Adipocyte (in vitro differentiated cells): Measurements from ENCODE around the gene FABP1.

Source experiments
- DNase-seq: peaks from one replicate; pipeline ENCODE4 v3.0.0-alpha.2; 2015; ENCODE audit warnings: low read depth
- H3K27me3 ChIP-seq: replicated peaks from 2 replicates; pipeline ENCODE4 v1.7.0; 2013; ENCODE audit warnings: mild to moderate bottlenecking, low read length, moderate library complexity; ENCODE audit not compliant: control insufficient read depth, insufficient read depth
- H3K36me3 ChIP-seq: 2 replicates; pipeline ENCODE4 v1.7.0; 2013; ENCODE audit warnings: low read length, mild to moderate bottlenecking, moderate library complexity; ENCODE audit not compliant: control insufficient read depth, insufficient read depth, severe bottlenecking
- H3K4me1 ChIP-seq: 2 replicates; pipeline ENCODE4 v1.7.0; 2013; ENCODE audit warnings: mild to moderate bottlenecking, low read length, moderate library complexity; ENCODE audit not compliant: control insufficient read depth, insufficient read depth
- H3K4me3 ChIP-seq: 2 replicates; pipeline ENCODE4 v1.7.0; 2013; ENCODE audit warnings: mild to moderate bottlenecking, low read length, moderate library complexity
- H3K9ac ChIP-seq: 2 replicates; pipeline ENCODE4 v1.7.0; 2013; ENCODE audit warnings: mild to moderate bottlenecking, low read length, moderate library complexity
- H3K9me3 ChIP-seq: 2 replicates; pipeline ENCODE4 v1.7.0; 2013; ENCODE audit warnings: mild to moderate bottlenecking, low read length, moderate library complexity; ENCODE audit not compliant: control insufficient read depth

Gene FABP1

DNA sequence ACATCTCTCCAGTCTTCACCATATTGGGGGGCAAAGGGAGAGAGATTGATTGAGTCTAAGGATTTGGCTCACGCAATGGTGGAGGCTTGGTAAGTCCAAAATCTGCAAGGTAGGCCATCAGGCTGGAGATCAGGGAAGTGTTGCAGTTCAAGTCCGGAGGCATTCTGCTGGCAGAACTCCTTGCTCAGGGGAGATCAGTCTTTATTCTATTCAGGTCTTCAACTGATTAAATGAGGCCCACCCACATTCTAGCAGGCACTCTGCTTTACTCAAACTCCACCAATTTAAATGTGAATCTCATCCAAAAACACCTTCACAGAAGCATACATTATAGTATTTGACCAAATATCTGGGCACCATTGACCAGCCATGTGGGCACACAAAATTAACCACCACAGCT, 38.9 kb downstream of the FABP1 start:
- no peak overlapping the region for H3K4me3 ChIP-seq
- no peak overlapping the region for H3K9ac ChIP-seq
- no peaks in the 10 kb centered on the region for H3K36me3 ChIP-seq
- peaks cover 11% of the 10 kb centered on the region for H3K27me3 ChIP-seq
- H3K4me1 ChIP-seq: no peaks in the 10 kb centered on the region
- no peaks in the 10 kb centered on the region for H3K9me3 ChIP-seq
- DNase-seq: no peak

GRCh38 chr2:88087763-88088162, 40.1 kb downstream of the FABP1 start:
- H3K4me1 ChIP-seq: no peaks in the 10 kb centered on the region
- no peak for DNase-seq
- peaks cover 12% of the 10 kb centered on the region for H3K27me3 ChIP-seq
- no peak overlapping the region for H3K9ac ChIP-seq
- H3K36me3 ChIP-seq: no peaks in the 10 kb centered on the region
- H3K9me3 ChIP-seq: no peaks in the 10 kb centered on the region
- H3K4me3 ChIP-seq: no peak overlapping the region

DNA sequence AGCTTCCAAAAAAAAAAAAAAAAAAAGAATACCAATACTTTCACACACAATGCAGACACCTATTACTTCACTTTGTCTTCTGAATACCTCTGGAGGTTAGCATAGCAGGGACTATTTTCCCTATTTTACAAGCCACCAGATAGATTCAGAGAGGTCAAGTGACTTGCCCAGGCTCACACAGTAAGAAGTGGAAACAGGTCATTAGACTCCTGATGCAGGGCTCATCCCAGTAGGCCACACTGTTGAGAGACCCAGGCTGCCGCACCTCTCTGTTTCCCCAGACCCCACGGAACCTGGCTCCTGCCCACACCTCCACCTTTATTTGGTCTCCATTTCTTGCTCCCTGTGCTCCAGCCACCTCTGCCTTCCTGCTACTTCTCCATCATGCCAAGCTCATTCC, 40.8 kb downstream of the FABP1 start:
- Histone ChIP-seq H3K36me3 (no peaks in the 10 kb centered on the region), H3K9me3 (no peaks in the 10 kb centered on the region), H3K27me3 (peaks cover 15% of the 10 kb centered on the region), H3K4me3 (no peak overlapping the region), H3K4me1 (no peaks in the 10 kb centered on the region), H3K9ac (no peak overlapping the region)
- DNase-seq: no peak

GRCh38 chr2:88086401-88086800, 41.5 kb downstream of the FABP1 start:
- H3K4me3 ChIP-seq: no peak overlapping the region

GRCh38 chr2:88085602-88086001, 42.3 kb downstream of the FABP1 start:
- Histone ChIP-seq H3K4me1 (no peaks in the 10 kb centered on the region), H3K27me3 (peaks cover 15% of the 10 kb centered on the region), H3K4me3 (no peak overlapping the region), H3K9ac (no peak overlapping the region), H3K36me3 (no peaks in the 10 kb centered on the region), H3K9me3 (no peaks in the 10 kb centered on the region)
- DNase-seq: no peak

More at GRCh38 chr2:88086401-88086800, 41.5 kb downstream of the FABP1 start:
- DNase-seq: no peak
- no peak overlapping the region for H3K9ac ChIP-seq
- peaks cover 15% of the 10 kb centered on the region for H3K27me3 ChIP-seq
- H3K9me3 ChIP-seq: no peaks in the 10 kb centered on the region
- H3K4me1 ChIP-seq: no peaks in the 10 kb centered on the region
- H3K36me3 ChIP-seq: no peaks in the 10 kb centered on the region

- no peak overlapping the region for H3K9ac ChIP-seq
- H3K4me1 ChIP-seq: no peaks in the 10 kb centered on the region
- H3K36me3 ChIP-seq: no peaks in the 10 kb centered on the region
- no peak for DNase-seq
- H3K27me3 ChIP-seq: peaks cover 15% of the 10 kb centered on the region
- H3K4me3 ChIP-seq: no peak overlapping the region
- no peaks in the 10 kb centered on the region for H3K9me3 ChIP-seq
Observed at GRCh38 chr2:88085099-88085498, 42.8 kb downstream of the FABP1 start.

- H3K27me3 ChIP-seq: peaks cover 15% of the 10 kb centered on the region
- no peaks in the 10 kb centered on the region for H3K4me1 ChIP-seq
- H3K4me3 ChIP-seq: no peak overlapping the region
Observed at GRCh38 chr2:88082781-88083180, 45.1 kb downstream of the FABP1 start.

DNA sequence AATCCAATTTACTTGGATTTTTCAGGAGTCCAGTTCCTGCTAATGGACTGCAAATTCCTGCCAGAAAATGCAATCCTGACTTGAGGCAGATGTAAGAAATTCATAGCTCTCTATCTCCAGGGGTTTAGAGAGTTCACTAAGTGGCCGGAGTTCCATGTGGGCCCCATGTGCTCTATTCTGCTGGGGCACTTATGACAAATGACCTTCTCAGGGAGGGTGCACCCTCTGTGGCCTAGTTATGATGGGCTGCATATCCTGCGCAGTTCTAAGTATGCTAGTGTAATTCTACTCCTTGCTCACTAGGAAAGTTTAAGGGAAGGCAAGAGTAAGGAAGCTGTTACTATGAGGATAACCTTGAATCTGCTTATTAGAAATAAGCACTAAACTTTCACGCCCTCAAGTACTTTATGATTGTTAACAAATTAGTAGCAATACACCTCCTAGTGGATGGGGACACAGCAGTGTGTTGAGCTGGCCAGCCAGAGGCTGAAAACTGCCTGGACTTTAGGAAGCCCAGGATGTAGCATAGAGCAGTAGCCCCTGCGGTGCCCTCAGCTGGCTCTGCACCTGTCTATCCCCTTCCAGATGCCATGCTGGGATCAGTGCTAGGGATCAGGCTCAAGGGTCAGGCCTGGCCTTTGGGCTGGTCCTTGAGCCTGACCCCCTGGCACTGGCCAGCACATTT, 45.8 kb downstream of the FABP1 start:
- Histone ChIP-seq H3K9ac (no peak overlapping the region), H3K9me3 (no peaks in the 10 kb centered on the region), H3K27me3 (peaks cover 15% of the 10 kb centered on the region), H3K36me3 (no peaks in the 10 kb centered on the region), H3K4me1 (no peaks in the 10 kb centered on the region), H3K4me3 (no peak overlapping the region)
- DNase-seq: no peak

More at GRCh38 chr2:88082781-88083180, 45.1 kb downstream of the FABP1 start:
- no peaks in the 10 kb centered on the region for H3K36me3 ChIP-seq
- no peak for DNase-seq
- no peak overlapping the region for H3K9ac ChIP-seq
- no peaks in the 10 kb centered on the region for H3K9me3 ChIP-seq

- Histone ChIP-seq H3K9ac (no peak overlapping the region), H3K4me1 (no peaks in the 10 kb centered on the region), H3K4me3 (no peak overlapping the region), H3K27me3 (peaks cover 15% of the 10 kb centered on the region), H3K9me3 (no peaks in the 10 kb centered on the region), H3K36me3 (no peaks in the 10 kb centered on the region)
- DNase-seq: no peak
Observed at GRCh38 chr2:88080545-88080944, 47.3 kb downstream of the FABP1 start.

- Histone ChIP-seq H3K9ac (no peak overlapping the region), H3K9me3 (no peaks in the 10 kb centered on the region), H3K4me3 (no peak overlapping the region), H3K4me1 (no peaks in the 10 kb centered on the region), H3K36me3 (no peaks in the 10 kb centered on the region), H3K27me3 (peaks cover 10% of the 10 kb centered on the region)
- DNase-seq: no peak
Observed at GRCh38 chr2:88078643-88079172, 49.2 kb downstream of the FABP1 start.

DNA sequence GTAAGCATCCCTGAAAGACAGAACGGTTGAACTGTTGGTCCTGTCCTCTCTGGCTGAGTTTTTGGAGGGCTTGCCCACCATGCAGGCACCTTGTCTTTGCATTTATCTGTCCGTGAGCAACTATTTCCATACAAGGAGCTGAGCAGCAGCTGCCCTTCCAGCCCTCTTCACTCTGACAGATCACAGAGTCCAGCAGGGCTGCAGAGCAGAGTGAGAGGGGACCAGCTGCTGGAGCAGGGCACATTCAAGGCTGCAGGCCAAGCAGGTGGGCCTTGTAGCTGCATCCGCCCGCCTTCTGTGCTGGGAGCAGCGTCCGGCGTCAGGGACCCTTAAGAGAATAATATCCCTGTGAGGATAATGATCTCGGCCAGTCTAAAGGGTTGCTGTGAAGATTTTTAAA, 50.8 kb downstream of the FABP1 start:
- Histone ChIP-seq H3K4me3 (no peak overlapping the region), H3K4me1 (no peaks in the 10 kb centered on the region), H3K9me3 (no peaks in the 10 kb centered on the region), H3K27me3 (no peaks in the 10 kb centered on the region), H3K36me3 (no peaks in the 10 kb centered on the region), H3K9ac (no peak overlapping the region)
- DNase-seq: no peak

DNA sequence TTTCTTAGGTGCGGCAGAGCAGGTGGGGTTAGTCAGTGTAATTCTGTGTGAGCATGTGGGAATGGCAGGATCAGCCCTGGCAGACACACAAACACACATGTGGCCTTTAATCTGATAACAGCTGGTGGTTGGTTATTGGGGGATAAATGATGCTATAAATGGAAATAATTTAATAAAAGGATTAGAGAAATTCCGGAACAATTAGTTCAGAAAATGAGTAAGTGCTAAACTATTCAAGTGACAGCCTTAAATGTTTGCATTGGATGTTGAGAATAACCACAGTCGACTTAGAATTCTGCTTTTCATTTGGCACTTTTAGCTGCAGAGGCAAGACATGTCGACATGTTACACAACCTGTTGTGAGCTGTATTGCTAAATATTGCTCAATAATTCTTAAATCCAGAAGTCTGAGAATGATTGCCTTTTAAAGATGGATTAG, 53.0 kb downstream of the FABP1 start:
- Histone ChIP-seq H3K27me3 (no peaks in the 10 kb centered on the region), H3K9ac (no peak overlapping the region), H3K4me3 (no peak overlapping the region), H3K9me3 (no peaks in the 10 kb centered on the region), H3K36me3 (no peaks in the 10 kb centered on the region), H3K4me1 (no peaks in the 10 kb centered on the region)
- DNase-seq: peak; percentile 93
